Fibroblast of peridontal ligament (primary cell): ENCODE results near the gene SH3PXD2B.
"Not testable (repeated sequence)": the region's sequence is repeated elsewhere in the genome, so short reads cannot be mapped to it uniquely, and the experiment has no call there.

Experiments
- DNase-seq: peaks from one replicate; pipeline ENCODE4 v3.0.0-alpha.2; 2010; ENCODE audit errors: extremely low read depth

Gene SH3PXD2B

DNA sequence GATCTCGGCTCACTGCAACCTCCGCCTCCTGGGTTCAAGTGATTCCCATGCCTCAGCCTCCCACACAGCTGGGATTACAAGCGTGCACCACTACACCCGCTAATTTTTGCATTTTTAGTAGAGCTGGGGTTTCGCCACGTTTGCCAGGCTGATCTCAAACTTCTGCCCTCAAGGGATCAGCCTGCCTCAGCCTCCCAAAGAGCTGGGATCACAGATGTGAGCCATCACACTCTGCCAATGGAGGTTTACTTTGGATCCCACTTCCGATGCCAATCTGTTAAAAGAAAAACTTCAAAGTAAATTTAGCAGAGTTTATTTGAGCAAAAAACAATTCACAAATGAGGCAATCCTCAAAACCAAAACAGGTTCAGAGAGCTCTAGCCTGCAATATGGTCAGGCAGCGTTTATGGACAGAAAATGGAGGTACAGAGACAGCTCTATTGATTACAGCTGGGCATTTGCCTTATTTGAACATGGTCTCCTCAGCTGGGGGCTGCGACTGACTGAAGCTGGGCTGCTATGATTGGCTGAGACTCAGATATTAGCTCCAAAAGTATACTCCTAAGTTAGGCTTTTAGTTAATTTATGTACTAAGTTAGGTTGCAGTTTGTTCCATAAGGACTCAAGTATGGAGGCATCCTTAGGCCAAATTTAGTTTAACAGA, 152.1 kb downstream of the SH3PXD2B start:
- peak; percentile 18 for DNase-seq

DNA sequence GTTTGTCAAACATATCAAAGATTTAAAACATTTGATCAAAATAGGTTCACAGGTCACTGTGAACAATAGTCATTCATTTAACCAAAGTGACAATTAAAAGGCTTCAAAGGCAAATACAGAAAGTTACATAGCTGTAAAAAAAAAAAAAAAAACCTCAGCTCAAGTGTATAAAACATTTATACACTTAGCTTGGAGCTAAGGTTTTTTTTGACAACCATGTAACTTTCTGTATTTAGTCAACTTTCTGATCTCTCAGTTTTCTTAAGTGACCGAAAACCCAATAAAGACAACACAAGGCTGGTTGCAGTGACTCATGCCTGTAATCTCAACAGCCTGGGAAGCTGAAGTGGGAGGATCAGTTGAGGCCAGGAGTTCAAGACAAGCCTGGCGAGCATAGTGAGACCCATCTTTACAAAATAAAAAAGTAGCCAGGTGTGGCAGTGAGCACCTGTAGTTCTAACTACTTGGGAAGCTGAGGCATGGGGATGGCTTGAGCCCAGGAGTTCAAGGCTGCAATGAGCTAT, 154.3 kb downstream of the SH3PXD2B start:
- DNase-seq = peak; percentile 59

DNA sequence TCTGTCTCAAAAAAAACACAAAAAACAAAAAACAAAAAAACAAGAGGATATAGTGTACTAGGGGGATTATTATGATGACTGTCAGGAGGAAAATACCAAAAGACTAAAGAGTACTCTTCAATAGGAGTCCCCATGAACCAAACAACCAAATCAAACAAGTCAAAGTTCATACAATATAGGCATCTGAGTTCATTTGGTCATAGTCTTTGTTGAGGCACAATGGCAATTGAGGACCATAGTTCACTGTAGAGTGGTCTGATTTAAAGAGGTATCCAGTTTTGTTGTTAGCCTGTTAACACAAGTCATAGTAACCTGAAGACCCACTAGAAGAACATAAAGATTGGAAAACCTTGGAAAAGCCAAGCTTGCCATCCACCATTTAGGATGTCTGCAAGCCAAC, 159.5 kb downstream of the SH3PXD2B start:
- no peak for DNase-seq

DNA sequence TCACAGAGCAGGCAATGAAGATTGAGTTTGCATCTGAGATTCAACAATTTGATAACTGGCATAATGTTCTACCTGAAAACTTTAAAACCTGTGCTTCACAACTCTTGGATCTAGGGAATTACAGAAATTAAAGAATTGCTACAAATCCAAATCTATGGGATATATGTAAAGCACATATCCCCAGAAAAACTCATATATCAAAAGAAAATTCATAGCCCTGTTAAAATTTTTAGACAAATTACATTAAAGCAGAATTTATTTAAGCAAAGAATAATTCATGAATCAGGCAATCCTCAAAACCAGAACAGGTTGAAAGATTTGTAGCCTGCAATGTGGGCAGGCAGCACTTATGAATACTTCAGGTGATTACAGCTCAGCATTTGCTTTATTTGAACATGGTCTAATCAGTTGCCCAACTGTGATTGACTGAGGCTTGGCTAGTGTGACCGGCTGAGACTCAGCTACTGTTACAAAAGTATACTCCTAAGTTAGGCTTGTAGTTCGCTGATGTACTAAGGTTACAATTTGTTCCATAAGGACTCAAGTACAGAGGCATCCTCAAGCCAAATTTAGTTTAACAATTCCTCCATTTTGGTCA, 160.5 kb downstream of the SH3PXD2B start:
- DNase-seq = no peak

DNA sequence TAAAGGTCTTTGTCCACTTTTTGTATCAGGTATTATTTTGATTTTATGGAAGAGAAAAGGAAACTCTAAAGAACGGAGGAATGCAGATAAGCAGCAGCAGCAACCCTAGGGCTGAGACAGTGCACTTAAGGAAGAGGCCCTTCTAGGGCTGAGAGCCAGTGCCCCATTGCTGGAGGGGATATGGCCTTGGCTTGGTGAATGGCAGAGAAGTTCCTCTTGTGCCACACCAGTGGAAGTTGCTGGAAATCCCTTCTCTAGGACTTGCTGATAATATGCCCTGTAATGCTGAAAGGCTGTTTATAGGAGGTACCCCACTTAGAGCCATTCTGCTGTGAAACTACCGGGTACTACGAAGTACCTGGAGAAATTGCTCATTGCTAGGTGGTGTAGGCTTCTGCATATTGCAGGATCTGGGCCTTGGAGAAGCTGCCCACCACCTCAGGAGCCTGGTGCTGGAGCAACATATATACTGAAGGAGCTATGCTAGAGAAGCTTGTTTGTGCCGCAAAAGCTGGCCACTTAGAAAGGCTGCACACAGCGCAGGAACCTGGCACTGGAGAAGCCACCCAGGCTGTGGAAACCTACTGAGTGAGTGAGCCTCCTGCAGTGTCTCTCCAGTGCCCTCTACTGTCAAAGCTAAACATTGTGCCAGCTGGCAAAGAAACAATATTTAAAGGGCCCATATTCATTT, 161.1 kb downstream of the SH3PXD2B start:
- peak; percentile 80 for DNase-seq

DNA sequence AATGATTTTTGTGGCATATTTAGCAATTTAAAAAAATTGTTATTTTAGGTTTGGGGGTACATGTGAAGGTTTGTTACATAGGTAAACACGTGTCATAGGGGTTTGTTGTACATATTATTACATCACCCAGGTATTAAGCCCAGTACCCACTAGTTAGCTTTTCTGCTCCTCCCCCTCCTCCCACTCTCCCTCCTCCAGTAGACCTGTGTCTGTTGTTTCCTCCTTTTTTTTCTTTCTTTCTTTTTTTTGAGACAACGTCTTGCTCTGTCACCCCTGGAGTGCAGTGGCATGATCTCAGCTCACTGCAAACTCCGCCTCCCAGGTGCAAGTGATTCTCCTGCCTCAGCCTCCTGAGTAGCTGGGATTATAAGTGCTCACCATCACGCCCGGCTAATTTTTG, 162.5 kb downstream of the SH3PXD2B start:
- DNase-seq = not testable (repeated sequence)

DNA sequence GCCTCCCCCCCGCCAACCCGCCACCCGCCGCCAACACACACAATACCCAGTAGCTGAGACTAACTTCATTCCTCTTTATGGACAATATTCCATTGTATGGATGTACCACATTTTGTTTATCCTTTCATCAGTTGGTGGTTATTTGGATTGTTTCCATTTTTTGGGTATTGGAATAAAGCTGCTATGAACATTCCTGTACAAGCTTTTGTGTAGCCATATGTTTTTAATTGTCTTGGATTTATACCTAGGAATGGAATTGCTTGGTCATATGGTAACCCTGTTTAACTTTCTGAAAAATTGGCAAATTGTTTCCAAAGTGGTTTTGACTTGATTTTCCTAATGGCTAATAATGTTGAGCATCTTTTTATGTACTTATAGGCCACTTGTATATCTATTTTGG, 165.9 kb downstream of the SH3PXD2B start:
- peak; percentile 66 for DNase-seq

DNA sequence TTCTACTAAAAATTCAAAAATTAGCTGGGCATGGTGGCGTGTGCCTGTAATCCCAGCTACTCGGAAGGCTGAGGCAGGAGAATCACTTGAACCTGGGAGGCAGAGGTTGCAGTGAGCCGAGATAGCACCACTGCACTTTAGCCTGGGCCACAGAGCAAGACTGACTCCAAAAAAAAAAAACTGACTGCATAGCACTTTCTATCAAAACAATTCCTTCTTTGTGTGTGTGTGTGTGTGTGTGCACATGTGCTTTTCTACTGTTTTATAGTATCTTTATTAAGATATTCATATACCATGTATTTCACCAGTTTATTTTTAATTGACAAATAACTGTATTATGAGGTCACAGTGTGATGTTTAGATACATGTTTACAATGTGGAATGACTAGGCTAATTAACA, 167.2 kb downstream of the SH3PXD2B start:
- not testable (repeated sequence) for DNase-seq

DNA sequence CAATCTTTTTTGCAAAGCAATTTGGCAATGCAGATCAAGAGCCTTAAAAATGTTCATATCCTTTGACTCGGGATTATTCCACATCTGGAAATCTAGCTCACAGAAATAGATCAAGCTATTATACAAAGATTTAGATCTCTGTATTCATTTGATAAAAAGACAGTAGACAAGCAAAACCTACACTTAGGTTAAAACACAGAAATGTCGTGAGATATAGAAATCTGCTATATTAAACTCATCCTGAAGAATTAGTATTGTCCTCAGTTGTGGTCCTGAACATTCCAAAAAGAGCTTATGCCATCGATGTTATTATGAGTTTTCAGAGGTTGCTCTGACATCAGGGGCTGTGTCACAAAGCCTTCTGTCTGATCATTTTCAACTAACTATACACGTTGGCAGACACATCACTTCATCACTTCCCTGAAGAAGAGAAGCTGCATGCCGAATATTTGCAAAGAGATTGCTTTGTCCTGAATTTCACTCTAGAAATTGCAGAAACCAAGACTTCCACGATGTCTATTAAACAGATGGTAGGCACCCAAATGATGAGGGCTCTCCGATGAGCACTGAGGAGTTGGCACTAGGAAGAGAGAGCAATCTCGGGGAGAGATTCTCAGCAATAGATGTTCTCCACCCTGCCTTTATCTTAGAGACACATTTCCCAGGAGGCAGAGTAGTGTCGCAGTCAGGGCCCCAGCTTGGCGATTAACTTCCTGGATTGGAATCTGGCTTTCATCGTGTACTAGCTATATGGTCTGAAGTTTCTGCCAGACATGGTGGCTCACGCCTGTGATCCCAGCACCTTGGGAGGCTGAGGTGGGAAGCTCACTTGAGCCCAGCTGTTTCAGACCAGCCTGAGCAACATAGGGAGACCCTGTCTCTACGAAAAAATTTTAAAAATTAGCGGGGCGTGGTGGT, 168.8 kb downstream of the SH3PXD2B start:
- DNase-seq = no peak

DNA sequence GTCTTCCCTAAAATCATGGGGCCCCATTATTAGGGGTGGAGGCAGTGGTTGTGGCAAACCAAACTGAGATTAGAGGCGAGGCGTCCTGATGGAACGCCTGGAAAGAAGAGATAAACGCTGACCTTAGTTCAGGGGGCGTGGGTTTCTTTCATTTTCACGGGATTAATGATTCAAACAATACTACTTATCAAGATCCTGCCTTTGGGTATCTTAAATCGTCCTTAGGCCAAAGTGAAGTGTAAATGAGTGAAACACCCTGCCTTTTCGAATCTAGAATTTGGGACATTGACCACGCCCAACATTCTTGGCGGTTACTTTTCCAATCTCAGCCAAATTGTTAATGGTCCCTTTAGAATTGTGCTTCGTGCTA, 169.7 kb downstream of the SH3PXD2B start:
- DNase-seq = peak; percentile 64

DNA sequence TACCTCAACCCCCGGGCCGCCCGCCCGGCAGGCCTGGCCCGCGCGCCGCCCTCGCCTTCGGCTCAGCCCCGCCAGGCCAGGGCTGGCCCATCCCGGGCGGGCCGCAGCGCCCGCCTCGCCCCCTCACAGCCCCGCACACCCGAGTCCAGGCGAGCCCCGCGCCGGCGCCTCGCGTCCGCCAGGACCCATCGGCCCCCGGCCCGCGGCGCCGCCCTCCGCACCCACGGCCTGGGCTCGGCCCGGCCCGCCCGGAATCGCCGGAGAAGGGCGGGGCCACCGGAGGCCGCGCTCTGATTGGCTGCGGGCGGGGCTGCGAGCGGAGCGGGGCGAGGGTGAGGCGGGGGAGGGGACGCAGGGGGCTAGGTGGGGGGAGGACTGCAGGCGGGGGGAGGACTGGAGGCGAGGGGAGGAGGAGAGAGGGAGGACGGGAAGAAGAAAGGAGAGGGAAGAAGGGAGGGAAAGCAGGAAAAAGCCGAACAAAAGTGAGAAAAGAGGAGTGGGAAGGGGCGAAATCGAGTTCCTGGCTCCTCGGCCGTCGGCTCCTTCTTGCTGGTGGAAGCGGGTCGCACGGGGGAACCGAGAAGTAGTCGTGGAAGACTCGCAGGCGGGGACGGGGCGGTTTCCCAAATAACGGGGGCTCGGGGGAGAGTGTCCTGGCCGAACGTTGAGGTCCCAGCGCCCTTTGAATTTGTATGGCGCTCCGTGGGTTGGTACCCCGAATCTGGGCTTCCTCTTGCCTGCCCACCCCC, 170.3 kb downstream of the SH3PXD2B start:
- DNase-seq = peak; percentile 74

DNA sequence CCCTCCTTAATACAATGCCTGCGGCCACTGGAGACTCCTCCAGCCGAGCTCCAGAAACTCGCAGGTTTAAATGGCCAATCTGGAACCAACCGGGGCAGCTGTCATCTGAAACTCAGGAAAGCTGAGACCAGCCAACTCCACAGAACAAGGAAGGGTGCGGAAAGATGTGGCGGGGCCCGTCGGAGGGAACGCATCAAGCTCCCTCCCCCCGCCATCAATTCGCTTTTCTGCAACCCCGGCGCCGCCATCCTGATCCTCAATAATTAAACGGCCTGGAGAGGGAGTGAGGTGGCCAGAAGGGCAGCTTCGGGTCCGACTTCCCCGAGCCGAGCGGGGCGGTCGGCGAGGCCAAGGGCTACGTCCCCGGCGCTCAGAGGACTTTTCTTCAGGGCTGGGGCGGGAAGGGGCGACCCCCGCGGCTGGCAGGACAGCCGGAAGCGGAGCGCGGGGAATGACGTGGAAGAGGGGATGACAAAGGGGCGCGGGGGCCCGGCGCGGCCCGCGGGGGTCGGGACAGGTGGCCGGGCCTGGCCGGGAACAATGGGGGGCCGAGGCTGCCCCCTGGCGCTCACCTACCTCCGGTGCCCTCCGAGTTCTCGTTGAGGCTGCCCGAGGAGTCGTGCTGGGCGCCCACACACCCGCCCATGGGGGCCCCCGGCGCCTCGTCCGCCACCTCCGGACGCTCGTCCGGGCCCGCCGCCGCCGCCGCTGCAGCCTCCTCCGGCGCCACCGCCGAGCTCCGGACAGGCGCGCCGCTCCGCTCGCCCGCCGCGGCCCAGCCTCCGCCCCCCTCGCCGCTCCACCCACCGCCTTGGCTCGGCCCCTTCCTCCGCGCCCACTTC, 171.1 kb downstream of the SH3PXD2B start, which contains the start of gene UBTD2:
Gene UBTD2 (minus strand): TSS at position 745 of the 842 bp plus-strand sequence. CDS start 99 bp downstream, at position 646.
- DNase-seq = peak; percentile 62

DNA sequence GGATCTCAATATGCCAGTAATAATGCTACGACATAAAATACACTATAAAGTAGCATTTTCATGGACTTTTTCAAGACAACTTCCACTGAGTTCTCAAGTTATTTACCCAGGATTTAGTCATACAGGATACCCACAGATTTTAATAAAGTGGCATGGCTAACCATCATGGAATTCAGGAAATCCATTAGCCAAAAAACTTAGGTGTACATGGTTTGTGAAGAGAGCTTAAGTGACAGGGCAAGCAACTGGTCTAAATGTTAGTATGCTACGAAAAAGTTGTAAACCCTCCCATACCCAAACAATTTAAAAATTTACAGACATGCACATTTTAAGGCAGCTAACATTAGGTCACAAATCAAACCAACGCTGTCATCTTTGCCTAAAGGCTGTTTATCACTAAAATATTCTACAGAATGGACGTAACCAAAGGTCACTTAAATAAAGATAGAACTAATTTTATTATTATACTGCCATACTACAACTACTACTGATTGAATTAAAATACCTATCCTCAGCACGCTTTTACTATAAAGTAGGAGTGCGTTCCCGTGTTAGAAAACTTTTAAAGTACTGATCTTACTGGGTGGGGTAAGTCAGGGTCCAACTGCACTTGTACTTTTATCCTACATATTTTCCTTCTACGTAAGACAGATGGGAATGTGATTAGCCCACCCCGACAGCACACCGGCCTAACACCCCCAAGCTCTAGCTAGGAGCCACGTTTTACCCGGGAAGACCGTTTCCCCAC, 171.9 kb downstream of the SH3PXD2B start:
- no peak for DNase-seq

DNA sequence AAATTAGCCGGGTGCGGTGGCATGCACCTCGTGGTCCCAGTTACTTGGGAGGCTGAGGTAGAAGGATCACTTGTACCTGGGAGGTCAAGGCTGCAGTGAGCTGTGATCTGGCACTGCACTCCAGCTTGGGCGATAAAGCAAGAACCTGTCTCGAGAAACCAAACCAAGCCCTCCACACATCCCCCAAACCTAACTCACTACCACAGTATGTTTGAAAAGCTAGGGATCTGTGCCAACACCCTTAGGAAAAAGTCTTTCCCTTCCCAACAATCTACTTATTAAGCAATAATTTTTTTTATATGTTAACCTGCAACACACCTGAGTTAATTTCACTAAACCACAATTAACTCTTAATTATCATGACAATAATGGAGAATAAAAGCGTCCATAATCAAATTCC, 173.0 kb downstream of the SH3PXD2B start:
- no peak for DNase-seq

DNA sequence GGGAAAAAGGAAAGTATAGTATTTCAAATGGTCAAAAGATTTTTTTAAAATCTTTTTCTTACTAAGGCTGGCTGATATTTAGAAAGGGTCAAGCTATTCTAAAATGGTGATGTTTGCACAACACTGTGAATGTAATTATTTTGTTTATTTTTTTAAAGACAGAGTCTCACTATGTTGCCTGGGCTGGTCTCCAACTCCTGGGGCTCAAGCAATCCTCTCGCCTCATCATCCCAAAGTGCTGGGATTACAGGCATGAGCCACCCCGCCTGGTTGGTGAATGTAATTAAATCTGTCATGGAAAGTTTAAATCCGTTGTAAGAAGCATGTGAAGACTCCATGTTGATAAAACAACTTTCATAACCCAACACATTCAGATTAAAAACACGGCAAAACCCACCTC, 173.4 kb downstream of the SH3PXD2B start:
- DNase-seq = peak; percentile 95

DNA sequence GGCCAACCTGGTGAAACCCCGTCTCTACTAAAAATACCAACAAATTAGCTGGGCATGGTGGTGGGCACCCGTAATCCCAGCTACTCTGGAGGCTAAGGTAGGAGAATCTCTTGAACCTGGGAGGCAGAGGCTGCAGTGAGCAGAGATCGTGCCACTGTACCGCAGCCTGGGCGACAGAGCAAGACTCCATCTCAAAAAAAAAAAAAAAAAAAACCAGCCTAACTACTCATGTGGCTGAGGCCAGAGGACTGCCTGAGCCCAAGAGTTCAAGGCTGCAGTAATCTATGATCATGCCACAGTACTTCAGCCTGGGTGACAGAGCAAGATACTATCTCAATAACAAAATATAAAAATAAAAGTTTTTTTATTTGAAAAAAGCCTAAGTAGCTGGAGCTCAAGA, 174.0 kb downstream of the SH3PXD2B start:
- DNase-seq = no peak

DNA sequence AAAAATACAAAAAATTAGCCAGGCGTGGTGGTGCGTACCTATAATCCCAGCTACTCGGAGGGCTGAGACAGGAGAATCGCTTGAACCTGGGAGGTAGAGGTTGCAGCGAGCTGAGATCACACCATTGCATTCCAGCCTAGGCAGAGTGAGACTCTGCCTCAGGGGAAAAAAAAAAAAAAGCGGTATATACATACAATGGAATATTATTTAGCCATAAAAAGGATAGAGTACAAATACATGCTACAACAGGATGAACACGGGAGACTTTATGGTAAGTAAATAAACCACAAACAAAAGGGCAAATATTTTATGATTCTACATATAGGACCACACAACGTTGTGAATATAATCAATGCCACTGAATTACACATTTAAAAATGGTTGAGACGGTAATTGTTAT, 176.0 kb downstream of the SH3PXD2B start:
- DNase-seq = no peak

DNA sequence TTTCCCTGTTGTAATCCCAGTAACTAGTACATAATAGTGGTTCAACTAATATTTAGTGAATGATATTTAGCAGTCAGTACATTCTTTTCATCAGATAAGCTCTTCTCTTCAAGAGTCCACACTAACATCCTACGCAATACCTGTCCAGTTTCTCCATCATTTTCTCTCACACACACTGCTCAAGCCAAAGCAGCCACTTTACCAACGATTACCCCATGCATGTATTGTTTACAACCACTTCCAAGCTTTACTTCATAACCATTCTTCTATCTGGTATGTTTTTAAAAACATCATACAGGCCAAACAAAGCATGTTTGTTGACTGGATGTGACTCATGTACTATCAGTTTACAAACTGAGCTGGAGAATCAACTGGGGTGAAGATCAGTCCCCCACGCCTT, 178.1 kb downstream of the SH3PXD2B start:
- peak; percentile 46 for DNase-seq
